PC-9 (cell line): ENCODE measurements around the gene ATAD3B. TPM values are rescaled to one million over a fixed set of nuclear protein-coding genes. Genes with fewer than 3 reads are reported as not detected.

Experiments used
- BruUV-seq: library from RNA; stranded (reverse); fragments of 400-500 nt; replicated peaks from 2 replicates; lab custom pipeline; 2021; lab: Mats Ljungman, UMichigan
- CTCF ChIA-PET: fragments of 300-600 bp; sonication (Branson Sonifier 250); formaldehyde crosslinking; loops from one replicate; lab custom pipeline; 2022; ENCODE audit warnings: antibody characterized with exemption; lab: Charles Lee
- POLR2A ChIA-PET: fragments of 300-600 bp; sonication (Branson Sonifier 250); formaldehyde crosslinking; loops from one replicate; lab custom pipeline; 2022; ENCODE audit warnings: antibody characterized with exemption; ENCODE audit not compliant: unreplicated experiment; lab: Charles Lee
- DNase-seq, 2 experiments: peaks; one replicate each; pipeline versions ENCODE4 v3.0.0 to v3.0.0-alpha.2; 2015 to 2022; ENCODE audit warnings: mixed read lengths in 1 of 2
- H2AFZ ChIP-seq: fragments of 200-600 bp; sonication (generic); 2 replicates; pipeline ENCODE4 v1.8.1; 2017; ENCODE audit warnings: antibody characterized with exemption
- H3F3A ChIP-seq: fragments of 200-600 bp; sonication (generic); 2 replicates; pipeline ENCODE4 v1.8.1; 2017; ENCODE audit warnings: antibody characterized with exemption, mild to moderate bottlenecking, low read depth; ENCODE audit not compliant: insufficient read depth
- H3K27ac ChIP-seq: fragments of 200-600 bp; sonication (generic); 2 replicates; pipeline ENCODE4 v1.6.1; 2016; ENCODE audit warnings: mixed run types
- H3K27me3 ChIP-seq: fragments of 200-600 bp; sonication (generic); 2 replicates; pipeline ENCODE4 v1.6.1; 2016; ENCODE audit warnings: low read depth, mixed run types; ENCODE audit not compliant: insufficient read depth
- H3K36me3 ChIP-seq: fragments of 200-600 bp; sonication (generic); 2 replicates; pipeline ENCODE4 v1.6.1; 2016; ENCODE audit warnings: low read depth, mixed run types
- H3K4me1 ChIP-seq: fragments of 200-600 bp; sonication (generic); replicated peaks from 2 replicates; pipeline ENCODE4 v1.6.1; 2016; ENCODE audit warnings: mixed run types; ENCODE audit not compliant: insufficient read depth
- H3K4me2 ChIP-seq: fragments of 200-600 bp; sonication (generic); 2 replicates; pipeline ENCODE4 v1.6.1; 2017; ENCODE audit warnings: mixed run types
- H3K4me3 ChIP-seq: fragments of 200-600 bp; sonication (generic); 2 replicates; pipeline ENCODE4 v1.6.1; 2016; ENCODE audit warnings: mixed run types
- H3K79me2 ChIP-seq: fragments of 200-600 bp; sonication (generic); 2 replicates; pipeline ENCODE4 v1.6.1; 2017; ENCODE audit warnings: low read depth, mixed run types
- H3K9me2 ChIP-seq: fragments of 200-600 bp; sonication (generic); 2 replicates; pipeline ENCODE4 v1.8.1; 2017; ENCODE audit warnings: mild to moderate bottlenecking; ENCODE audit not compliant: insufficient read depth
- H3K9me3 ChIP-seq: fragments of 200-600 bp; sonication (generic); 2 replicates; pipeline ENCODE4 v1.8.1; 2016; ENCODE audit warnings: low read depth; ENCODE audit not compliant: insufficient read depth
- H4K20me1 ChIP-seq: fragments of 200-600 bp; sonication (generic); 2 replicates; pipeline ENCODE4 v1.8.1; 2017; ENCODE audit not compliant: insufficient read depth
- EZH2 ChIP-seq: fragments of 200-600 bp; sonication (generic); IDR thresholded peaks from 2 replicates; pipeline ENCODE4 v1.8.0; 2017; ENCODE audit warnings: antibody characterized with exemption, low read depth
- intact Hi-C: fragments of 100-400 bp; cut with micrococcal nuclease; formaldehyde crosslinking; loops from one replicate; pipeline ENCODE4 v1.10.0; 2022; ENCODE audit not compliant: unreplicated experiment
- total RNA-seq: library from RNA; stranded (reverse); gene quantifications from 2 replicates; pipeline ENCODE4 v1.2.3, GENCODE V29; 2021
- TF ChIP-seq, protein P1 (sequence below): fragments of 200-600 bp; sonication (generic); conservative IDR thresholded peaks from 2 replicates; pipeline ENCODE4 v1.6.1; 2017; ENCODE audit warnings: mixed run types, antibody characterized with exemption, mild to moderate bottlenecking, moderate library complexity

Gene ATAD3B
- total RNA-seq, 1 experiment from 2014 or later, result 32.8 TPM

DNA sequence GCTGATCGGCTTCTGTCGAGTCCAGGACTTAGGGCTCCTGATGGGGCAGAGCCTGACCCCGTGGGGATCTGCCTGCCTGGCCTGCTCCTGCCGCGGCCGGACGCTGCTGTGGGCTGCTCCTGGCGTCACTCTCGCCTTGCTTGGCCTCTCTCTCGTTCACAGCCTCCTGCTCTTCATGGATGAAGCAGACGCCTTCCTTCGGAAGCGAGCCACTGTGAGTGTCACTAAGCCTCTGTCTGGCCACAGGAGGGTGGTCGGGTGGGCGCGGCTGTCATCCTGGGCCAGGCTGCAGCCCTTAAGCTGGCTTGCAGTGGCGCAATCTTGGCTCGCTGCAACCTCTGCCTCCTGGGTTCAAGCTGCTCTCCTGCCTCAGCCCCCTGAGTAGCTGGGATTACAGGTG is 16.1 kb downstream of the ATAD3B start:
- no TSS peak for BruUV-seq

DNA sequence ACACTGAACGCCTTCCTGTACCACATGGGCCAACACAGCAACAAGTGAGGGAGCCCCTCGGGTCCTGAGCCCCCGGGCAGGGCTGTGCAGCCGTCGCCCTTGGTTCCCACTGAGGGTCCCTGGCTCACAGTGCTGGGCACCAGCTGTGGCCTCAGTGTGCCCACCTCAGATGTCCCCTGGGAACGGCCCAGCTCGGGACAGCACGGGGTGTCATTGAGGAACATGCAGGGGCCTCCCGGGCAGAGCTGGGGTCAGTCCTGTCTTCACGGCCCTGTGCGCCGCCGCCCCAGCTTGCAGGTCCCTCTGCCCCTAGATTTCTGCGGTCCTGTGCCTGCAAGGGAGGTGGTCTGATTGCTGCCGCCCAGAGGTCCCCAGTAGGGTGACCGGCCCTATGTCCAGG is 17.7 kb downstream of the ATAD3B start:
- H3K79me2 ChIP-seq, result no peaks in the 10 kb centered on the region
- intact Hi-C loops, result no loop called here
- DNase-seq, result no peak
- TF ChIP-seq EZH2, result no peak
- TF ChIP-seq, protein P1, sequence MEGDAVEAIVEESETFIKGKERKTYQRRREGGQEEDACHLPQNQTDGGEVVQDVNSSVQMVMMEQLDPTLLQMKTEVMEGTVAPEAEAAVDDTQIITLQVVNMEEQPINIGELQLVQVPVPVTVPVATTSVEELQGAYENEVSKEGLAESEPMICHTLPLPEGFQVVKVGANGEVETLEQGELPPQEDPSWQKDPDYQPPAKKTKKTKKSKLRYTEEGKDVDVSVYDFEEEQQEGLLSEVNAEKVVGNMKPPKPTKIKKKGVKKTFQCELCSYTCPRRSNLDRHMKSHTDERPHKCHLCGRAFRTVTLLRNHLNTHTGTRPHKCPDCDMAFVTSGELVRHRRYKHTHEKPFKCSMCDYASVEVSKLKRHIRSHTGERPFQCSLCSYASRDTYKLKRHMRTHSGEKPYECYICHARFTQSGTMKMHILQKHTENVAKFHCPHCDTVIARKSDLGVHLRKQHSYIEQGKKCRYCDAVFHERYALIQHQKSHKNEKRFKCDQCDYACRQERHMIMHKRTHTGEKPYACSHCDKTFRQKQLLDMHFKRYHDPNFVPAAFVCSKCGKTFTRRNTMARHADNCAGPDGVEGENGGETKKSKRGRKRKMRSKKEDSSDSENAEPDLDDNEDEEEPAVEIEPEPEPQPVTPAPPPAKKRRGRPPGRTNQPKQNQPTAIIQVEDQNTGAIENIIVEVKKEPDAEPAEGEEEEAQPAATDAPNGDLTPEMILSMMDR, result no peak
- no peaks in the 10 kb centered on the region for H3K9me2 ChIP-seq
- peaks cover 3% of the 10 kb centered on the region; the same call in 1 of the 2 replicates for H4K20me1 ChIP-seq
- ChIA-PET POLR2A (no interaction called here), CTCF (no interaction called here)
- H3K27me3 ChIP-seq, result no peaks in the 10 kb centered on the region
- no TSS peak for BruUV-seq
- peaks cover 19% of the 10 kb centered on the region for H3K36me3 ChIP-seq
- no peaks in the 10 kb centered on the region for H3K9me3 ChIP-seq
- H3K4me3 ChIP-seq, result no peak overlapping the region
- no peak overlapping the region for H3K27ac ChIP-seq
- peaks cover 16% of the 10 kb centered on the region for H3F3A ChIP-seq
- no peak overlapping the region for H3K4me2 ChIP-seq
- no peaks in the 10 kb centered on the region for H3K4me1 ChIP-seq
- no peak overlapping the region for H2AFZ ChIP-seq

More for the DNA sequence above, 16.1 kb downstream of the ATAD3B start:
- intact Hi-C loops, result no loop called here
- Histone ChIP-seq H3K36me3 (peaks cover 12% of the 10 kb centered on the region), H3K9me3 (no peaks in the 10 kb centered on the region), H3K9me2 (no peaks in the 10 kb centered on the region), H3K4me2 (no peak overlapping the region), H4K20me1 (no peaks in the 10 kb centered on the region), H3K4me1 (no peaks in the 10 kb centered on the region), H3K4me3 (no peak overlapping the region), H3K27ac (no peak overlapping the region), H3F3A (peaks cover 8% of the 10 kb centered on the region), H3K79me2 (no peaks in the 10 kb centered on the region), H3K27me3 (no peaks in the 10 kb centered on the region), H2AFZ (no peak overlapping the region)
- POLR2A ChIA-PET, result no interaction called here
- no peak for DNase-seq
- CTCF ChIA-PET, result no interaction called here
- TF ChIP-seq EZH2, result no peak
- TF ChIP-seq, protein P1, result no peak

DNA sequence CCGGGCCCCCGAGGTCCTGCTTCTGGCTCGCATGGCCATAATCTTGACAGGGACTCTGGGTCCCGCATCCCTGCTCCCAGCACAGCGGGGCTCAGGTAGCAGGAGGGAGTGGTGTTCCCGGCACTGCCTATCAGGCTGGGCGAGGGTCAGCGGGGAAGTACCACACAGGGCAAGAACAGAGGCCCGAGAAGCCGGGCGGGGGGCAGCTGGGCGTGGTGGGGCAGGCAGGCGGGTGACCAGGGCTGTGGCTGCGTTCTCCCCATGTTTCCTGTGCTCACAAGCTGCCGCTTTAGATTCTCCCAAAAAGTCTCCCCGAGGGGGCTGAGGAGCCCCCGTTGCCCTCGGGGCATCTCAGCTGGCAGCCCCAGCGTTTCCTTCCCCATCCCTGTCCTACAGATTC is 18.3 kb downstream of the ATAD3B start:
- POLR2A ChIA-PET, result no interaction called here
- no TSS peak for BruUV-seq
- Histone ChIP-seq H3K9me3 (no peaks in the 10 kb centered on the region), H3K27me3 (no peaks in the 10 kb centered on the region), H4K20me1 (peaks cover 3% of the 10 kb centered on the region; the same call in 1 of the 2 replicates), H3K4me2 (no peak overlapping the region), H3F3A (peaks cover 16% of the 10 kb centered on the region), H3K79me2 (no peaks in the 10 kb centered on the region), H3K36me3 (peaks cover 19% of the 10 kb centered on the region), H3K4me3 (no peak overlapping the region), H3K9me2 (no peaks in the 10 kb centered on the region), H3K27ac (no peak overlapping the region), H3K4me1 (no peaks in the 10 kb centered on the region), H2AFZ (no peak overlapping the region)
- intact Hi-C loops, result no loop called here
- TF ChIP-seq, protein P1, result no peak
- TF ChIP-seq EZH2, result no peak
- CTCF ChIA-PET, result no interaction called here
- no peak for DNase-seq
